Fibroblast of skin of back (primary cell): Measurements from ENCODE around the gene UBE3A.
"Not testable (repeated sequence)": the region's sequence is repeated elsewhere in the genome, so short reads cannot be mapped to it uniquely, and the experiment has no call there.

Experiments
- DNase-seq: peaks from one replicate; pipeline ENCODE4 v3.0.0-alpha.2; 2013

UBE3A gene

GRCh38 chr15:25437777-25438600, 835 bp downstream of the UBE3A start:
- peak; percentile 57 for DNase-seq

GRCh38 chr15:25436707-25437106, 2.1 kb downstream of the UBE3A start:
- no peak for DNase-seq

GRCh38 chr15:25435474-25436243, 3.2 kb downstream of the UBE3A start:
- no peak for DNase-seq

- peak; percentile 52 for DNase-seq
Measured at GRCh38 chr15:25433118-25433865, 5.5 kb downstream of the UBE3A start.

- no peak for DNase-seq
Measured at GRCh38 chr15:25431836-25432561, 6.8 kb downstream of the UBE3A start.

- no peak for DNase-seq
Measured at GRCh38 chr15:25427861-25428260, 11.0 kb downstream of the UBE3A start.

- no peak for DNase-seq
Measured at GRCh38 chr15:25426896-25427610, 11.8 kb downstream of the UBE3A start.

GRCh38 chr15:25424073-25424472, 14.8 kb downstream of the UBE3A start:
- DNase-seq, result no peak

- DNase-seq, result no peak
Measured at GRCh38 chr15:25422021-25422420, 16.8 kb downstream of the UBE3A start.

GRCh38 chr15:25418202-25418601, 20.6 kb downstream of the UBE3A start:
- no peak for DNase-seq

GRCh38 chr15:25417604-25418003, 21.2 kb downstream of the UBE3A start:
- no peak for DNase-seq

GRCh38 chr15:25416693-25417092, 22.1 kb downstream of the UBE3A start:
- no peak for DNase-seq

- no peak for DNase-seq
Measured at GRCh38 chr15:25415707-25416106, 23.1 kb downstream of the UBE3A start.

- no peak for DNase-seq
Measured at GRCh38 chr15:25415217-25415616, 23.6 kb downstream of the UBE3A start.

GRCh38 chr15:25410649-25411048, 28.2 kb downstream of the UBE3A start:
- peak; percentile 40 for DNase-seq

GRCh38 chr15:25409731-25410130, 29.1 kb downstream of the UBE3A start:
- not testable (repeated sequence) for DNase-seq

GRCh38 chr15:25408929-25409328, 29.9 kb downstream of the UBE3A start:
- no peak for DNase-seq

- no peak for DNase-seq
Measured at GRCh38 chr15:25408428-25408827, 30.4 kb downstream of the UBE3A start.

- DNase-seq, result no peak
Measured at GRCh38 chr15:25407950-25408349, 30.9 kb downstream of the UBE3A start.

GRCh38 chr15:25406846-25407245, 32.0 kb downstream of the UBE3A start:
- no peak for DNase-seq

GRCh38 chr15:25406261-25406660, 32.6 kb downstream of the UBE3A start:
- DNase-seq, result no peak

GRCh38 chr15:25403771-25404170, 35.1 kb downstream of the UBE3A start:
- no peak for DNase-seq
